H1 (cell line): ENCODE measurements around the gene BRMS1L. TPM values are rescaled to one million over a fixed set of nuclear protein-coding genes. Genes with fewer than 3 reads are reported as not detected.

Experiments
- CHD7 ChIP-seq: fragments of 300-600 bp; sonication (generic); IDR thresholded peaks from 2 replicates; pipeline ENCODE4 v1.7.1; 2012; ENCODE audit warnings: low read length, moderate library complexity, mild to moderate bottlenecking, inconsistent platforms; ENCODE audit not compliant: insufficient replicate concordance
- CTBP2 ChIP-seq: IDR thresholded peaks from 2 replicates; pipeline ENCODE4 v1.7.0; 2011; ENCODE audit warnings: borderline replicate concordance, mild to moderate bottlenecking, moderate library complexity, mixed read lengths, low read length; ENCODE audit not compliant: insufficient read depth, insufficient read length
- HDAC2 ChIP-seq, 2 experiments: fragments of 300-600 bp in 1 of 2; sonication (generic) in 1 of 2; IDR thresholded peaks; 2 replicates each; pipeline ENCODE4 v1.6.1; 2011 to 2012; ENCODE audit warnings: low read depth in 2 of 2, low read length in 2 of 2, mild to moderate bottlenecking in 2 of 2, moderate library complexity in 2 of 2, borderline replicate concordance in 1 of 2, inconsistent platforms in 1 of 2
- NRF1 ChIP-seq: IDR thresholded peaks from 2 replicates; pipeline ENCODE4 v1.6.1; 2011; ENCODE audit warnings: mild to moderate bottlenecking, low read depth, low read length, improper control_type of control experiment
- TAF7 ChIP-seq: optimal IDR thresholded peaks from 2 replicates; pipeline ENCODE3; 2011; ENCODE audit warnings: low read depth, mild to moderate bottlenecking, inconsistent platforms, low read length, moderate library complexity, borderline replicate concordance
- polyA plus RNA-seq, 7 experiments: library from polyadenylated mRNA; depleted of rRNA in 3 of 7; stranded (reverse) in 5 of 7; unstranded in 2 of 7; fragments of >200 nt in 5 of 7; fragments of 200-250 nt in 2 of 7; gene quantifications; 1 replicate in 5 of 7; 2 replicates in 1 of 7; 4 replicates in 1 of 7; pipeline versions ENCODE4 v1.2.1 to v1.2.3, GENCODE V29; 2011 to 2013; ENCODE audit warnings: missing spikeins in 2 of 7, mixed read lengths in 2 of 7
- total RNA-seq: library from RNA; stranded (reverse); fragmentation: NEBNext Ultra II Directional; extraction: Animal tissue kit (Norgen Biotek cat#: 25700); gene quantifications from 2 replicates; pipeline ENCODE4 v1.2.1, GENCODE V29; 2021

The BRMS1L gene
- total and polyA plus RNA-seq, 2 of the 8 experiments (the other 6 are each of a cell fraction or from before 2014, with no cell fraction given) = 4.4 to 10.9 TPM

- TF ChIP-seq TAF7 (no peak), CHD7 (no peak), HDAC2 (IDR thresholded peaks at IDR 0.05; ENCODE audit: borderline replicate concordance in 1 of 2, low read depth in 2 of 2, low read length in 2 of 2) (no peak), NRF1 (no peak), CTBP2 (no peak)
Measured at GRCh38 chr14:35898217-35898775, 72.2 kb downstream of the BRMS1L start (continued).
